ENCODE data around the gene LRP5.

GRCh38 chr11:68457216-68457897, 145.0 kb downstream of the LRP5 start:
- TF ChIP-seq, protein P1, sequence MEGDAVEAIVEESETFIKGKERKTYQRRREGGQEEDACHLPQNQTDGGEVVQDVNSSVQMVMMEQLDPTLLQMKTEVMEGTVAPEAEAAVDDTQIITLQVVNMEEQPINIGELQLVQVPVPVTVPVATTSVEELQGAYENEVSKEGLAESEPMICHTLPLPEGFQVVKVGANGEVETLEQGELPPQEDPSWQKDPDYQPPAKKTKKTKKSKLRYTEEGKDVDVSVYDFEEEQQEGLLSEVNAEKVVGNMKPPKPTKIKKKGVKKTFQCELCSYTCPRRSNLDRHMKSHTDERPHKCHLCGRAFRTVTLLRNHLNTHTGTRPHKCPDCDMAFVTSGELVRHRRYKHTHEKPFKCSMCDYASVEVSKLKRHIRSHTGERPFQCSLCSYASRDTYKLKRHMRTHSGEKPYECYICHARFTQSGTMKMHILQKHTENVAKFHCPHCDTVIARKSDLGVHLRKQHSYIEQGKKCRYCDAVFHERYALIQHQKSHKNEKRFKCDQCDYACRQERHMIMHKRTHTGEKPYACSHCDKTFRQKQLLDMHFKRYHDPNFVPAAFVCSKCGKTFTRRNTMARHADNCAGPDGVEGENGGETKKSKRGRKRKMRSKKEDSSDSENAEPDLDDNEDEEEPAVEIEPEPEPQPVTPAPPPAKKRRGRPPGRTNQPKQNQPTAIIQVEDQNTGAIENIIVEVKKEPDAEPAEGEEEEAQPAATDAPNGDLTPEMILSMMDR (IDR thresholded peaks at IDR 0.05) = no peak
- no peak for TF ChIP-seq EP300 (IDR thresholded peaks at IDR 0.05)
